Effector memory CD4-positive, alpha-beta T cell (primary cell): ENCODE results near the gene FCRL3.

Experiments used
- DNase-seq, 3 donors: peaks; one replicate each; pipeline ENCODE4 v3.0.0-alpha.2; 2020
- H3K27ac ChIP-seq: 2 replicates; pipeline ENCODE4 v1.7.0; 2013; ENCODE audit warnings: mild to moderate bottlenecking, low read length, moderate library complexity; ENCODE audit not compliant: insufficient read depth, poor library complexity, severe bottlenecking
- H3K27me3 ChIP-seq: replicated peaks from 2 replicates; pipeline ENCODE4 v1.7.0; 2013; ENCODE audit warnings: mild to moderate bottlenecking, low read length; ENCODE audit not compliant: insufficient read depth, control insufficient read depth, poor library complexity, severe bottlenecking
- H3K36me3 ChIP-seq: 2 replicates; pipeline ENCODE4 v1.7.0; 2013; ENCODE audit warnings: mild to moderate bottlenecking, low read length, moderate library complexity; ENCODE audit not compliant: control insufficient read depth, insufficient read depth
- H3K4me1 ChIP-seq: 2 replicates; pipeline ENCODE4 v1.7.0; 2013; ENCODE audit warnings: low read length, mild to moderate bottlenecking; ENCODE audit not compliant: control insufficient read depth, insufficient read depth, poor library complexity, severe bottlenecking
- H3K4me3 ChIP-seq: 2 replicates; pipeline ENCODE4 v1.7.0; 2013; ENCODE audit warnings: low read length, low read depth, mild to moderate bottlenecking; ENCODE audit not compliant: insufficient read depth, poor library complexity, severe bottlenecking
- H3K9me3 ChIP-seq: 2 replicates; pipeline ENCODE4 v1.7.0; 2013; ENCODE audit warnings: mild to moderate bottlenecking, low read length, moderate library complexity; ENCODE audit not compliant: control insufficient read depth

Gene FCRL3

GRCh38 chr1:157721985-157722384, 21.4 kb upstream of the FCRL3 start:
- no peaks in the 10 kb centered on the region for H3K4me1 ChIP-seq
- no peaks in the 10 kb centered on the region for H3K9me3 ChIP-seq
- no peak overlapping the region for H3K4me3 ChIP-seq
- no peaks in the 10 kb centered on the region for H3K36me3 ChIP-seq
- H3K27me3 ChIP-seq: no peaks in the 10 kb centered on the region
- no peak overlapping the region for H3K27ac ChIP-seq
- no peak for DNase-seq

- Histone ChIP-seq H3K4me3 (no peak overlapping the region), H3K4me1 (no peaks in the 10 kb centered on the region), H3K36me3 (no peaks in the 10 kb centered on the region), H3K27me3 (no peaks in the 10 kb centered on the region), H3K9me3 (no peaks in the 10 kb centered on the region), H3K27ac (no peak overlapping the region)
- DNase-seq: no peak
Observed at GRCh38 chr1:157715736-157716135, 15.2 kb upstream of the FCRL3 start.

GRCh38 chr1:157711802-157712201, 11.2 kb upstream of the FCRL3 start:
- Histone ChIP-seq H3K4me1 (no peaks in the 10 kb centered on the region), H3K4me3 (no peak overlapping the region), H3K36me3 (no peaks in the 10 kb centered on the region), H3K9me3 (no peaks in the 10 kb centered on the region), H3K27me3 (no peaks in the 10 kb centered on the region), H3K27ac (no peak overlapping the region)
- DNase-seq: no peak

GRCh38 chr1:157704878-157705277, 4.3 kb upstream of the FCRL3 start:
- H3K27ac ChIP-seq: no peak overlapping the region
- no peaks in the 10 kb centered on the region for H3K4me1 ChIP-seq
- DNase-seq: no peak
- H3K9me3 ChIP-seq: no peaks in the 10 kb centered on the region
- no peaks in the 10 kb centered on the region for H3K36me3 ChIP-seq
- peaks cover 6% of the 10 kb centered on the region for H3K27me3 ChIP-seq
- no peak overlapping the region for H3K4me3 ChIP-seq

DNA sequence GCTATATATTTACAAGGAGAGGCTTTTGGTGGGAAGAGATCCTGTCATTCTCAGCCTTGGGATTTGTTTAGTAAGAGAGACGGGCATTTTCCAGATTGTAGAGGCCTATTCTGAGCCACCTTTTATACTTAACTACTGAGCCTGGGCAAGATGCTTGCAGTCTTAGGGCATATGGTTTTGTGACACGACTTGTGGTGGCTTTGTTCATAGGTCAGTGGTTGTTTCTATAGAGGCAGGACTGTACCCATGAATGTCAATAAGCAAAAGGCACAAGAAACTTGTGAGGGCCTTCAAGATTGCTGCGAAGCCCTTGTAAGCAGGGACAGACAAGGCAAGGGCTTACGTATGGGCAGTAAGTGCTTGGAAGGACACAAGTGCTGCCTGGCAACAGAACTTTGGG, 3.4 kb upstream of the FCRL3 start:
- DNase-seq: no peak
- no peaks in the 10 kb centered on the region for H3K4me1 ChIP-seq
- H3K27me3 ChIP-seq: peaks cover 6% of the 10 kb centered on the region
- no peak overlapping the region for H3K27ac ChIP-seq
- H3K9me3 ChIP-seq: no peaks in the 10 kb centered on the region
- no peaks in the 10 kb centered on the region for H3K36me3 ChIP-seq
- no peak overlapping the region for H3K4me3 ChIP-seq

DNA sequence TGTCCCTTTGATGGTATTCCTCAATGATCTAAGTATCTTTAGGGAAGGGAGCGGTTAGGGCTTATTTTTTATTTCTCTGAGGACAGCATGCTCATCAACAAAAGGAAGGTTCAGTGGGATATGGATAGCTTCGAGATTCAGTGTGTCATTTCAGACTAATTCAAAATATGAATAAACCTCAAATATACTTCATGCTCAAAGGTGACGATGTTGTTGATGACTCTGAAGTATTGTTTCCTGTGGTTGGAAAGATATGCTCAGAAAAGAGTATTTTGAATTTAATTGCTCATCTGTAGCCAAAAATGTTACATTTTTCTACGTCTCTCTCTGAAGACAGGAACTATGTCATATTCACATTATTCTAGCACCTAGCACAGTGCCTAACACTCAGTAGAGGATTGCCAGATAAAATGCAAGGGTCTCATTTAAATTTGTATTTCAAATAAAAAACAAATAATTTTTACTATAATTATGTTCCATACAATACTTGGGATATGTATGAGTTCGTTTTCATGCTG, 1.8 kb upstream of the FCRL3 start:
- Histone ChIP-seq H3K4me1 (no peaks in the 10 kb centered on the region), H3K4me3 (no peak overlapping the region), H3K9me3 (no peaks in the 10 kb centered on the region), H3K27me3 (peaks cover 6% of the 10 kb centered on the region), H3K27ac (no peak overlapping the region), H3K36me3 (no peaks in the 10 kb centered on the region)
- no peak for DNase-seq

DNA sequence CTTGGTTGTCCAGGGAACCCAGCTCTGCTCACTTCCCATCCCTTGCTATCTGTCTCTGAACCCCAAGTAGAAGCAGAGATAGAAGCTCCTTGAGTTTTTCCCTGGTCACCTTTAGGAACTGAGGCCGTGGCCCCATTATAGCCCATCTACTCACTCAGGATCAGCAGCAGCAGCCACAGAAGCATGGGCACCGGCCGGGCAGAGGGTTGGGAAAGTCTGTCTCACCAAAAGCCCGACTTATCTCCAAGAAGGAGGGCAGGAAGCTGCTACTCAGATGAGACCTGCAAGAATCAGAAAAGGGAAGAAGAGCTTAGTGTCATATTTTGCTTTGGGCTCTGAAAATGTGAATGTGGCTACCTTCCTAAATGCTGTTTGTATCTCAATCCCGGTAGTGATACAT, 264 bp downstream of the FCRL3 start:
- H3K36me3 ChIP-seq: no peaks in the 10 kb centered on the region
- H3K9me3 ChIP-seq: no peaks in the 10 kb centered on the region
- H3K4me3 ChIP-seq: no peak overlapping the region
- H3K4me1 ChIP-seq: no peaks in the 10 kb centered on the region
- H3K27ac ChIP-seq: no peak overlapping the region
- H3K27me3 ChIP-seq: peaks cover 6% of the 10 kb centered on the region
- no peak for DNase-seq

DNA sequence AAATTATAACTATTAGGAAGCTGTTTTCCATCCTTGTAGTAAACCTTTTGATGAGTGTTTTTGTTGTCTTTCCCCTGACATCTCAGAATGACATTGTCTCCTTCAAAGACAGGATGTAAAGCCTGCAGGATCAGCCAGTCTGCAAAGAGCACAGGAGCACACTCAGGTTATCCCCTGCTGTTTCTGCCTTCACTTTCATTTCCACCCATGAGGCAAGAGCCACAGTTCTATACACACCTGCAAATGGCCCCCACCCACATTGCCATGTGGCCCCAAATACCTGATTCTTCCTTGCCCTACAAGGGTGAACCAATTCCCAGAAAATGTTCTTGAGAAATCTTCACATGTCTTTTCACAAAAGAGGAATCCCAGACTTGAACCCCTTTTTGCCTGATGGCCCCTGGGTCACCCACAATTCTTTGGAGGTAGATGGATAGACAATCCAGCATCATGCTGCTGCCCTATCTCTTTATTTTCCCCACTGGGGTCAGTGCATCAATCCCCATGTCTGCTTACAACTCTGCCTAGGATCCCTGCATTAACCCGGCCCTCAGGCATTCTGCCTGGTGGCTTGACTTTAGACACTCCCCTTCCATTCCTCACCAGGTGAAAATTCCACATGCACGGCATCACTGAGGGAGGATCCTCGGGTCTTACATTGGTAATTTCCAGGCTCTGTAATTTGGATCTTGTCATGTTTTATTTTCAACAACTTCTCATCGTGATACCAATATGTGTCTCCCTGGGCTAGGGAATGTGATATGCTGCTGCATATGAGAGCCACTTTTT, 2.6 kb downstream of the FCRL3 start:
- DNase-seq: no peak
- Histone ChIP-seq H3K27ac (no peak overlapping the region), H3K9me3 (no peaks in the 10 kb centered on the region), H3K4me3 (no peak overlapping the region), H3K36me3 (no peaks in the 10 kb centered on the region), H3K27me3 (no peaks in the 10 kb centered on the region), H3K4me1 (no peaks in the 10 kb centered on the region)

DNA sequence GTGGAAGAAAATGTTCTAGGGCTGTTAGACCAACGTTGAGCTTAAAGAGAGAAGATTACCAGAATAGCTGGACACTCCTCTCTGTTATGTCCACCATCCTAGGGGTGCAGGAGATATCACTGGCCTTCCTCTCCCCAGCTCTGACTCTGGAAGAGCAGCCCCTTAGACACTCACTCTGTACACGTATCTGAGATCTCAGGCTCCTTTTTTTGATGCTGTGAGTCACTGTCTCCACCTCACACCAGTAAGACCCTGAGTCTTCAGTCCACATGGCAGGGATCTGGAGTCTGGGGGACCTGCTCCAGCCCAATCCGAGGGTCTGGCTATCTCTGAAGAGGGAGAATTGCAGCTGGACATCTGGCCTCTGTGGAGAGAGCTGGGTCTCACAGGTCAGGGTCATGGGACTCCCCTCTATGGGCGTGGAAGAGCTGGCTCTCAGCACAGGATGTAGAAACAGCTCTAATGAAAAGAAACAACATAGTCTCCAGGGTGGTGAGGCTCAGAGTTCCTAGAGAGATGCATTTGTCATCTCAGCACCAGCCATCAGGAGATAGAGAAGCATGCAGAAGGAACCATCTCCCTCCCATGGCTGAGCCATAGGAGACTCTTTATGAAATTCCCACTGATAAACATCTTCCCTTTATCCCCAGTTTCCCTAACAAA, 3.5 kb downstream of the FCRL3 start:
- no peaks in the 10 kb centered on the region for H3K4me1 ChIP-seq
- H3K27ac ChIP-seq: no peak overlapping the region
- H3K36me3 ChIP-seq: no peaks in the 10 kb centered on the region
- H3K9me3 ChIP-seq: no peaks in the 10 kb centered on the region
- no peak overlapping the region for H3K4me3 ChIP-seq
- no peak for DNase-seq
- no peaks in the 10 kb centered on the region for H3K27me3 ChIP-seq

GRCh38 chr1:157695417-157695816, 5.2 kb downstream of the FCRL3 start:
- no peak for DNase-seq
- no peak overlapping the region for H3K27ac ChIP-seq
- H3K4me1 ChIP-seq: no peaks in the 10 kb centered on the region
- no peak overlapping the region for H3K4me3 ChIP-seq
- H3K27me3 ChIP-seq: no peaks in the 10 kb centered on the region
- H3K36me3 ChIP-seq: no peaks in the 10 kb centered on the region
- H3K9me3 ChIP-seq: no peaks in the 10 kb centered on the region
